HepG2 (cell line): ENCODE measurements around the gene BCL6. TPM values are rescaled to one million over a fixed set of nuclear protein-coding genes. Genes with fewer than 3 reads are reported as not detected.

Experiments used
- ATAC-seq: fragments of 200-7000 bp; cut with Tn5 transposase; 3 replicates; pipeline ENCODE4 v1.9.1; 2020; ENCODE audit warnings: mild to moderate bottlenecking, moderate library complexity
- BruUV-seq: library from RNA; stranded (reverse); fragments of 400-500 nt; replicated peaks from 2 replicates; lab custom pipeline; 2021; lab: Mats Ljungman, UMichigan
- CTCF ChIA-PET: fragments of 300-600 bp; formaldehyde crosslinking; extraction: SDS; loops from one replicate; lab custom pipeline; 2021; ENCODE audit warnings: low total read pairs, inconsistent platforms, low intra/inter-chr PET ratio; lab: Yijun Ruan, JAX
- POLR2A ChIA-PET: fragments of 350-600 bp; sonication (Branson Sonifier 250); formaldehyde crosslinking; loops from one replicate; lab custom pipeline; 2020; ENCODE audit warnings: antibody characterized with exemption, inconsistent platforms; lab: Yijun Ruan, JAX
- DNase-seq: peaks from one replicate; pipeline ENCODE4 v3.0.0-alpha.2; 2015; ENCODE audit warnings: low spot score
- FAIRE-seq: peaks from 3 replicates; lab custom pipeline; 2011; peaks lifted over from hg19 to GRCh38; lab: Jason Lieb, UNC
- H2AFZ ChIP-seq: one replicate; pipeline ENCODE4 v1.6.1; 2011; ENCODE audit warnings: low read length, inconsistent platforms
- H3K27ac ChIP-seq: fragments of 300-600 bp; 3 replicates; pipeline ENCODE4 v1.8.0; 2011; ENCODE audit warnings: mixed run types, mild to moderate bottlenecking, mixed read lengths, low read length, inconsistent platforms; ENCODE audit not compliant: insufficient read depth; ENCODE audit errors: extremely low read length
- H3K27me3 ChIP-seq, 2 experiments: fragments of 200-600 bp in 1 of 2; 2 replicates in 1 of 2; 3 replicates in 1 of 2; pipeline versions ENCODE4 v1.6.0 to v1.8.0; 2011; ENCODE audit warnings: low read length in 2 of 2, mild to moderate bottlenecking in 2 of 2, moderate library complexity in 2 of 2, inconsistent platforms in 1 of 2; ENCODE audit not compliant: insufficient read depth in 2 of 2, control insufficient read depth in 1 of 2
- H3K36me3 ChIP-seq, 2 experiments: fragments of 200-600 bp in 1 of 2; replicated peaks in 1 of 2; 2 replicates in 1 of 2; 3 replicates in 1 of 2; pipeline versions ENCODE4 v1.5.1 to v1.8.0; 2011; ENCODE audit warnings: low read length in 2 of 2, inconsistent platforms in 1 of 2; ENCODE audit not compliant: insufficient read depth in 2 of 2, control insufficient read depth in 1 of 2
- H3K4me1 ChIP-seq: 2 replicates; pipeline ENCODE4 v1.5.1; 2012; ENCODE audit warnings: low read length, inconsistent platforms; ENCODE audit not compliant: insufficient read depth
- H3K4me2 ChIP-seq: 2 replicates; pipeline ENCODE4 v1.6.0; 2011; ENCODE audit warnings: low read depth, low read length, inconsistent platforms
- H3K4me3 ChIP-seq, 3 experiments: fragments of 200-600 bp in 1 of 3; sonication (generic), shearing (Covaris generic) in 1 of 3; replicated peaks in 1 of 3; 2 replicates each; pipeline ENCODE4 v1.5.1; 2011 to 2016; ENCODE audit warnings: low read length in 3 of 3, inconsistent platforms in 2 of 3, low read depth in 2 of 3, mild to moderate bottlenecking in 2 of 3, control low read depth in 1 of 3, mixed read lengths in 1 of 3; ENCODE audit not compliant: insufficient read depth in 1 of 3
- H3K79me2 ChIP-seq: one replicate; pipeline ENCODE4 v1.6.1; 2011; ENCODE audit warnings: low read length, inconsistent platforms; ENCODE audit not compliant: insufficient read depth
- H3K9ac ChIP-seq: 2 replicates; pipeline ENCODE4 v1.6.0; 2011; ENCODE audit warnings: mild to moderate bottlenecking, low read depth, low read length, inconsistent platforms; ENCODE audit not compliant: insufficient read depth
- H3K9me3 ChIP-seq: 2 replicates; pipeline ENCODE4 v1.5.1; 2012; ENCODE audit warnings: mild to moderate bottlenecking, low read length
- H4K20me1 ChIP-seq: 2 replicates; pipeline ENCODE4 v1.6.0; 2011; ENCODE audit warnings: inconsistent platforms, mild to moderate bottlenecking, low read length, moderate library complexity; ENCODE audit not compliant: insufficient read depth
- CAMTA2 ChIP-seq: sonication (generic); formaldehyde crosslinking; IDR thresholded peaks from 2 replicates; pipeline ENCODE4 v1.4.0; 2020; ENCODE audit warnings: mild to moderate bottlenecking, missing genetic modification reagents, borderline replicate concordance
- EP300 ChIP-seq, 3 experiments: sonication (generic) in 1 of 3; formaldehyde crosslinking in 1 of 3; IDR thresholded peaks; 2 replicates each; pipeline versions ENCODE4 v1.5.1 to v1.6.1; 2011 to 2020; ENCODE audit warnings: low read depth in 2 of 3, low read length in 2 of 3, borderline replicate concordance in 1 of 3, improper control_type of control experiment in 1 of 3, mild to moderate bottlenecking in 1 of 3, missing genetic modification reagents in 1 of 3, moderate library complexity in 1 of 3
- HOXA7 ChIP-seq: sonication (generic); formaldehyde crosslinking; IDR thresholded peaks from 2 replicates; pipeline ENCODE4 v1.8.1; 2022; ENCODE audit warnings: mild to moderate bottlenecking, missing genetic modification reagents, moderate library complexity
- JUN ChIP-seq: sonication (generic); formaldehyde crosslinking; IDR thresholded peaks from 2 replicates; pipeline ENCODE4 v1.4.0; 2020; ENCODE audit warnings: mild to moderate bottlenecking, missing genetic modification reagents
- MBD4 ChIP-seq: IDR thresholded peaks from 2 replicates; pipeline ENCODE4 v1.6.1; 2012; ENCODE audit warnings: low read length, inconsistent platforms, borderline replicate concordance
- SNAPC2 ChIP-seq: sonication (generic); formaldehyde crosslinking; IDR thresholded peaks from 2 replicates; pipeline ENCODE4 v1.8.1; 2022; ENCODE audit warnings: mild to moderate bottlenecking, missing genetic modification reagents
- ZNF12 ChIP-seq: sonication (generic); formaldehyde crosslinking; IDR thresholded peaks from 2 replicates; pipeline ENCODE4 v1.5.0; 2020; ENCODE audit warnings: missing genetic modification reagents
- ZNF713 ChIP-seq: sonication (generic); formaldehyde crosslinking; IDR thresholded peaks from 2 replicates; pipeline ENCODE4 v1.4.0; 2020; ENCODE audit warnings: mild to moderate bottlenecking, missing genetic modification reagents
- ZSCAN20 ChIP-seq: sonication (generic); formaldehyde crosslinking; IDR thresholded peaks from 2 replicates; pipeline ENCODE4 v1.4.0; 2020; ENCODE audit warnings: missing genetic modification reagents, mild to moderate bottlenecking, borderline replicate concordance
- WGBS: methylation state at CpG from one replicate; pipeline ENCODE4 v1.1.6; 2017; ENCODE audit warnings: low lambda C conversion rate; 5-methylcytosine and 5-hydroxymethylcytosine counted together
- in situ Hi-C: cut with HindIII; loops from 2 replicates; pipeline ENCODE4 v1.10.0; 2017; ENCODE audit warnings: low pct_unique_long_range_greater_than_20kb; ENCODE audit not compliant: extremely low pct_ligation_motif_present
- intact Hi-C: fragments of 100-400 bp; cut with micrococcal nuclease; formaldehyde crosslinking; loops from one replicate; pipeline ENCODE4 v1.10.0; 2022; ENCODE audit not compliant: unreplicated experiment
- polyA plus RNA-seq, 8 experiments: library from polyadenylated mRNA; depleted of rRNA in 3 of 8; stranded (reverse) in 7 of 8; unstranded in 1 of 8; fragments of >200 nt; fragmentation: Illumina TruSeq in 4 of 8; extraction: Trizol in 4 of 8; gene quantifications; 2 replicates each; pipeline versions ENCODE4 v1.2.1 to v1.2.3, GENCODE V29; 2011 to 2016; ENCODE audit warnings: low read depth in 4 of 8, missing spikeins in 1 of 8, mixed read lengths in 1 of 8; ENCODE audit not compliant: insufficient read depth in 1 of 8
- total RNA-seq, 5 experiments: library from RNA; depleted of rRNA; stranded (reverse); fragments of >200 nt; fragmentation: Illumina TruSeq; extraction: Trizol; gene quantifications; 2 replicates each; pipeline ENCODE4 v1.2.3, GENCODE V29; 2016; ENCODE audit warnings: low read depth in 1 of 5
- TF ChIP-seq, protein P1 (sequence below): sonication (generic); formaldehyde crosslinking; IDR thresholded peaks from 2 replicates; pipeline ENCODE4 v1.8.0; 2022; ENCODE audit warnings: mild to moderate bottlenecking, missing genetic modification reagents
- TF ChIP-seq, protein P2 (sequence below): sonication (generic); formaldehyde crosslinking; IDR thresholded peaks from 2 replicates; pipeline ENCODE4 v1.4.0; 2020; ENCODE audit warnings: missing genetic modification reagents, low read depth, mild to moderate bottlenecking, borderline replicate concordance
- TF ChIP-seq, protein P3 (sequence below): sonication (generic); formaldehyde crosslinking; IDR thresholded peaks from 2 replicates; pipeline ENCODE4 v1.4.0; 2020; ENCODE audit warnings: mild to moderate bottlenecking, missing genetic modification reagents
- TF ChIP-seq, protein P4 (sequence below): sonication (generic); formaldehyde crosslinking; IDR thresholded peaks from 2 replicates; pipeline ENCODE4 v1.8.0; 2022; ENCODE audit warnings: low read depth, missing genetic modification reagents
- TF ChIP-seq, protein P5 (sequence below): sonication (generic); formaldehyde crosslinking; IDR thresholded peaks from 2 replicates; pipeline ENCODE4 v1.8.1; 2022; ENCODE audit warnings: mild to moderate bottlenecking, missing genetic modification reagents
- TF ChIP-seq, protein P6 (sequence below): sonication (generic); formaldehyde crosslinking; IDR thresholded peaks from 2 replicates; pipeline ENCODE4 v1.4.0; 2020; ENCODE audit warnings: missing genetic modification reagents

The BCL6 gene
- total and polyA plus RNA-seq, 2 of the 13 experiments (the other 11 are each of a cell fraction or from before 2014, with no cell fraction given): 21.2 to 53.7 TPM

DNA sequence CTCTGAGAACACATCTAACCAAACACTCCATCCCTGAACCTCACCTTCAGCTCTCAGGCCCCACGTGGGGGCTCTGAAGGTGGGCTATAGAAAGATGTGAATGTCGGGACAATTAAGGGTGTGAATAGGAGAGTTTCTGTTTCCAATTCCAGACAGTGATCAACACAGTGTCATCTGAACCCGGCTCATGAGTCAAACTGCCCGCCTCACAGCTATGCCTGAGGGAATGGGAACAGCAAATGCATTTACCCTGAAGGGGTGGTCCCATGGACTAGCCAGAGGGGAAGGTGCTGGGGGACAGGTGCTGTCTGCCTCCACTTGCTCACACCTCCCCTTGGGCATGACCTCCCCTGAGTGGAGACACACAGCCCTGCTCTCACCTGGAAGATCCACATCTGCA, 49.2 kb downstream of the BCL6 start (continued):
- TF ChIP-seq, protein P1, sequence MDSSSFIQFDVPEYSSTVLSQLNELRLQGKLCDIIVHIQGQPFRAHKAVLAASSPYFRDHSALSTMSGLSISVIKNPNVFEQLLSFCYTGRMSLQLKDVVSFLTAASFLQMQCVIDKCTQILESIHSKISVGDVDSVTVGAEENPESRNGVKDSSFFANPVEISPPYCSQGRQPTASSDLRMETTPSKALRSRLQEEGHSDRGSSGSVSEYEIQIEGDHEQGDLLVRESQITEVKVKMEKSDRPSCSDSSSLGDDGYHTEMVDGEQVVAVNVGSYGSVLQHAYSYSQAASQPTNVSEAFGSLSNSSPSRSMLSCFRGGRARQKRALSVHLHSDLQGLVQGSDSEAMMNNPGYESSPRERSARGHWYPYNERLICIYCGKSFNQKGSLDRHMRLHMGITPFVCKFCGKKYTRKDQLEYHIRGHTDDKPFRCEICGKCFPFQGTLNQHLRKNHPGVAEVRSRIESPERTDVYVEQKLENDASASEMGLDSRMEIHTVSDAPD (CRISPR knock-in tag): no peak
- TF ChIP-seq, protein P2, sequence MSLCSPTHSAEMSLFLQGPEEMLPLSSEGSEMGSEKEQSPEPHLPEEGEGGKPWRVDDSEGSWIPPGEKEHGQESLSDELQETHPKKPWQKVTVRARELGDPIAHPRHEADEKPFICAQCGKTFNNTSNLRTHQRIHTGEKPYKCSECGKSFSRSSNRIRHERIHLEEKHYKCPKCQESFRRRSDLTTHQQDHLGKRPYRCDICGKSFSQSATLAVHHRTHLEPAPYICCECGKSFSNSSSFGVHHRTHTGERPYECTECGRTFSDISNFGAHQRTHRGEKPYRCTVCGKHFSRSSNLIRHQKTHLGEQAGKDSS (CRISPR knock-in tag): no peak
- TF ChIP-seq, protein P3, sequence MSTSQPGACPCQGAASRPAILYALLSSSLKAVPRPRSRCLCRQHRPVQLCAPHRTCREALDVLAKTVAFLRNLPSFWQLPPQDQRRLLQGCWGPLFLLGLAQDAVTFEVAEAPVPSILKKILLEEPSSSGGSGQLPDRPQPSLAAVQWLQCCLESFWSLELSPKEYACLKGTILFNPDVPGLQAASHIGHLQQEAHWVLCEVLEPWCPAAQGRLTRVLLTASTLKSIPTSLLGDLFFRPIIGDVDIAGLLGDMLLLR (CRISPR knock-in tag): no peak

DNA sequence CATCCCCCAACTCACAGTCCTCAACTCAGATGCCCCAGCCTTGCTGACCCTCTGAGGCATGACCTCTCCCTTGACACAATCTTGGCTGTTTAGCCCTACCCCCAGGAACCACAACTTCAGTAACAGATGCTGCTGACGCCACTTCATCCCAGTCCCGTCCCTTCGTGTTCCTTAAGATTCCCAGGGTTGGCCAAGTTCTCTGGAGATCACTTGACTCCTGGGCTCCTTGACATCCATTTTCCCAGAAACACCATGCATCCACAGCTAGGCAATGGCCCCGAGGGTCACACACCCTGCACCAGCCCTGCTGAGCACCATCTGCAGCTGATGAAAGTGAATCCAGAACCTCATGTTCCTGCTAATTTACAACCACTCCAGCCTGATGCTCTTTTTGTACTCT, 49.8 kb downstream of the BCL6 start:
- ATAC-seq: no peak
- Histone ChIP-seq H3K9ac (no peak overlapping the region), H3K4me3 (no peak overlapping the region), H3K27me3 (peaks cover 0 to 11% of the 10 kb centered on the region in 2 experiments; a peak in 2 of 5 replicates), H3K27ac (no peak overlapping the region), H3K4me2 (no peak overlapping the region), H4K20me1 (no peaks in the 10 kb centered on the region), H3K4me1 (no peaks in the 10 kb centered on the region), H3K79me2 (no peaks in the 10 kb centered on the region), H2AFZ (no peak overlapping the region), H3K9me3 (no peaks in the 10 kb centered on the region), H3K36me3 (no peaks in the 10 kb centered on the region)
- ChIA-PET CTCF (no interaction called here), POLR2A (no interaction called here)
- FAIRE-seq: no peak
- intact Hi-C loops (no loop called here), in situ Hi-C loops (no loop called here)
- no TSS peak for BruUV-seq
- DNase-seq: no peak
- 29% methylated on average over 4 of the region's 4 CpGs for WGBS
- no peak for TF ChIP-seq MBD4
- no peak for TF ChIP-seq HOXA7
- TF ChIP-seq ZNF12: no peak
- TF ChIP-seq, protein P4, sequence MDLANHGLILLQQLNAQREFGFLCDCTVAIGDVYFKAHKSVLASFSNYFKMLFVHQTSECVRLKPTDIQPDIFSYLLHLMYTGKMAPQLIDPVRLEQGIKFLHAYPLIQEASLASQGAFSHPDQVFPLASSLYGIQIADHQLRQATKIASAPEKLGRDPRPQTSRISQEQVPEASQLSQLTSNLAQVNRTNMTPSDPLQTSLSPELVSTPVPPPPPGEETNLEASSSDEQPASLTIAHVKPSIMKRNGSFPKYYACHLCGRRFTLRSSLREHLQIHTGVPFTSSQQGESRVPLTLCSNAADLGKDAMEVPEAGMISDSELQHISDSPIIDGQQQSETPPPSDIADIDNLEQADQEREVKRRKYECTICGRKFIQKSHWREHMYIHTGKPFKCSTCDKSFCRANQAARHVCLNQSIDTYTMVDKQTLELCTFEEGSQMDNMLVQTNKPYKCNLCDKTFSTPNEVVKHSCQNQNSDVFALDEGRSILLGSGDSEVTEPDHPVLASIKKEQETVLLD (CRISPR knock-in tag): no peak
- no peak for TF ChIP-seq ZSCAN20
- TF ChIP-seq CAMTA2: no peak
- no peak for TF ChIP-seq ZNF713 (CRISPR knock-in tag)
- no peak for TF ChIP-seq JUN (CRISPR knock-in tag)
- TF ChIP-seq, protein P5, sequence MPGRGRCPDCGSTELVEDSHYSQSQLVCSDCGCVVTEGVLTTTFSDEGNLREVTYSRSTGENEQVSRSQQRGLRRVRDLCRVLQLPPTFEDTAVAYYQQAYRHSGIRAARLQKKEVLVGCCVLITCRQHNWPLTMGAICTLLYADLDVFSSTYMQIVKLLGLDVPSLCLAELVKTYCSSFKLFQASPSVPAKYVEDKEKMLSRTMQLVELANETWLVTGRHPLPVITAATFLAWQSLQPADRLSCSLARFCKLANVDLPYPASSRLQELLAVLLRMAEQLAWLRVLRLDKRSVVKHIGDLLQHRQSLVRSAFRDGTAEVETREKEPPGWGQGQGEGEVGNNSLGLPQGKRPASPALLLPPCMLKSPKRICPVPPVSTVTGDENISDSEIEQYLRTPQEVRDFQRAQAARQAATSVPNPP (CRISPR knock-in tag): no peak
- TF ChIP-seq EP300 (IDR thresholded peaks at IDR 0.05; ENCODE audit: low read depth in 2 of 2, low read length in 2 of 2): no peak
- no peak for TF ChIP-seq EP300 (CRISPR knock-in tag; IDR thresholded peaks at IDR 0.05; ENCODE audit: borderline replicate concordance)
- no peak for TF ChIP-seq SNAPC2 (CRISPR knock-in tag)
- TF ChIP-seq, protein P6, sequence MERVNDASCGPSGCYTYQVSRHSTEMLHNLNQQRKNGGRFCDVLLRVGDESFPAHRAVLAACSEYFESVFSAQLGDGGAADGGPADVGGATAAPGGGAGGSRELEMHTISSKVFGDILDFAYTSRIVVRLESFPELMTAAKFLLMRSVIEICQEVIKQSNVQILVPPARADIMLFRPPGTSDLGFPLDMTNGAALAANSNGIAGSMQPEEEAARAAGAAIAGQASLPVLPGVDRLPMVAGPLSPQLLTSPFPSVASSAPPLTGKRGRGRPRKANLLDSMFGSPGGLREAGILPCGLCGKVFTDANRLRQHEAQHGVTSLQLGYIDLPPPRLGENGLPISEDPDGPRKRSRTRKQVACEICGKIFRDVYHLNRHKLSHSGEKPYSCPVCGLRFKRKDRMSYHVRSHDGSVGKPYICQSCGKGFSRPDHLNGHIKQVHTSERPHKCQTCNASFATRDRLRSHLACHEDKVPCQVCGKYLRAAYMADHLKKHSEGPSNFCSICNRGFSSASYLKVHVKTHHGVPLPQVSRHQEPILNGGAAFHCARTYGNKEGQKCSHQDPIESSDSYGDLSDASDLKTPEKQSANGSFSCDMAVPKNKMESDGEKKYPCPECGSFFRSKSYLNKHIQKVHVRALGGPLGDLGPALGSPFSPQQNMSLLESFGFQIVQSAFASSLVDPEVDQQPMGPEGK (CRISPR knock-in tag): no peak
